ENCODE results near the gene CRIP3.

DNA sequence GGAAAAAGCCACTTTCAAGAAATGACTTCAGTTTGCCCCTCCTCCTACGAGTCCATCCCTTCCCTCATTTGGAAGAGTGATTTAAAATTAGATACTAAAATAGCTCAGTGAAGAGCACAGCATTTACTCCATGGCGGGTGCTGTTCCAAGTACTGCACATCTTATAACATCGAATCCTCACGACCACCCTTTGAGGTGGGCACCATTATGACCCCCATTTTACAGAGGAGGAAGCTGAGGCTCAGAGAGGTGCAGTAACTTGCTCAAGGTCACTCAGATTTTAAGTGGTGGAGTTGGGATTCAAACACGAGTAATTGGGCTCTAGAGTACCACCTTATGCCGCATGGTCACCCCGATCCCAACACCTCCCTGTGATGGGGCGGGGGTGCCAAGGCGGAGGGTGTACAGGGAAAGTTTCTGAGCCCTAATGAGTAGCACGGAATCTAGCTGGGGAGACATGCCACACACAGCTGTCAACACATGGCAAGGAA lies 39.8 kb downstream of the CRIP3 start:
- TF ChIP-seq, protein P1, sequence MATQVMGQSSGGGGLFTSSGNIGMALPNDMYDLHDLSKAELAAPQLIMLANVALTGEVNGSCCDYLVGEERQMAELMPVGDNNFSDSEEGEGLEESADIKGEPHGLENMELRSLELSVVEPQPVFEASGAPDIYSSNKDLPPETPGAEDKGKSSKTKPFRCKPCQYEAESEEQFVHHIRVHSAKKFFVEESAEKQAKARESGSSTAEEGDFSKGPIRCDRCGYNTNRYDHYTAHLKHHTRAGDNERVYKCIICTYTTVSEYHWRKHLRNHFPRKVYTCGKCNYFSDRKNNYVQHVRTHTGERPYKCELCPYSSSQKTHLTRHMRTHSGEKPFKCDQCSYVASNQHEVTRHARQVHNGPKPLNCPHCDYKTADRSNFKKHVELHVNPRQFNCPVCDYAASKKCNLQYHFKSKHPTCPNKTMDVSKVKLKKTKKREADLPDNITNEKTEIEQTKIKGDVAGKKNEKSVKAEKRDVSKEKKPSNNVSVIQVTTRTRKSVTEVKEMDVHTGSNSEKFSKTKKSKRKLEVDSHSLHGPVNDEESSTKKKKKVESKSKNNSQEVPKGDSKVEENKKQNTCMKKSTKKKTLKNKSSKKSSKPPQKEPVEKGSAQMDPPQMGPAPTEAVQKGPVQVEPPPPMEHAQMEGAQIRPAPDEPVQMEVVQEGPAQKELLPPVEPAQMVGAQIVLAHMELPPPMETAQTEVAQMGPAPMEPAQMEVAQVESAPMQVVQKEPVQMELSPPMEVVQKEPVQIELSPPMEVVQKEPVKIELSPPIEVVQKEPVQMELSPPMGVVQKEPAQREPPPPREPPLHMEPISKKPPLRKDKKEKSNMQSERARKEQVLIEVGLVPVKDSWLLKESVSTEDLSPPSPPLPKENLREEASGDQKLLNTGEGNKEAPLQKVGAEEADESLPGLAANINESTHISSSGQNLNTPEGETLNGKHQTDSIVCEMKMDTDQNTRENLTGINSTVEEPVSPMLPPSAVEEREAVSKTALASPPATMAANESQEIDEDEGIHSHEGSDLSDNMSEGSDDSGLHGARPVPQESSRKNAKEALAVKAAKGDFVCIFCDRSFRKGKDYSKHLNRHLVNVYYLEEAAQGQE (IDR thresholded peaks at IDR 0.05; ENCODE audit: borderline replicate concordance in 1 of 2, low read depth in 1 of 2, low read length in 2 of 2) = no peak
- TF ChIP-seq IKZF1 (IDR thresholded peaks at IDR 0.05) (no peak), ZEB1 (IDR thresholded peaks at IDR 0.05; ENCODE audit: insufficient replicate concordance, low read depth) (no peak), KDM1A (CRISPR knock-in tag; IDR thresholded peaks at IDR 0.05) (no peak), ZNF274 (CRISPR knock-in tag; IDR thresholded peaks at IDR 0.05) (no peak), THAP11 (CRISPR knock-in tag; IDR thresholded peaks at IDR 0.05) (no peak), ZNF598 (CRISPR knock-in tag; IDR thresholded peaks at IDR 0.05; ENCODE audit: borderline replicate concordance) (no peak)
- TF ChIP-seq, protein P2, sequence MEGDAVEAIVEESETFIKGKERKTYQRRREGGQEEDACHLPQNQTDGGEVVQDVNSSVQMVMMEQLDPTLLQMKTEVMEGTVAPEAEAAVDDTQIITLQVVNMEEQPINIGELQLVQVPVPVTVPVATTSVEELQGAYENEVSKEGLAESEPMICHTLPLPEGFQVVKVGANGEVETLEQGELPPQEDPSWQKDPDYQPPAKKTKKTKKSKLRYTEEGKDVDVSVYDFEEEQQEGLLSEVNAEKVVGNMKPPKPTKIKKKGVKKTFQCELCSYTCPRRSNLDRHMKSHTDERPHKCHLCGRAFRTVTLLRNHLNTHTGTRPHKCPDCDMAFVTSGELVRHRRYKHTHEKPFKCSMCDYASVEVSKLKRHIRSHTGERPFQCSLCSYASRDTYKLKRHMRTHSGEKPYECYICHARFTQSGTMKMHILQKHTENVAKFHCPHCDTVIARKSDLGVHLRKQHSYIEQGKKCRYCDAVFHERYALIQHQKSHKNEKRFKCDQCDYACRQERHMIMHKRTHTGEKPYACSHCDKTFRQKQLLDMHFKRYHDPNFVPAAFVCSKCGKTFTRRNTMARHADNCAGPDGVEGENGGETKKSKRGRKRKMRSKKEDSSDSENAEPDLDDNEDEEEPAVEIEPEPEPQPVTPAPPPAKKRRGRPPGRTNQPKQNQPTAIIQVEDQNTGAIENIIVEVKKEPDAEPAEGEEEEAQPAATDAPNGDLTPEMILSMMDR (CRISPR knock-in tag; IDR thresholded peaks at IDR 0.05) = no peak
